ENCODE data around the gene SLC16A3. TPM values are rescaled to one million over a fixed set of nuclear protein-coding genes. Genes with fewer than 3 reads are reported as not detected.
"Not testable (repeated sequence)": the region's sequence is repeated elsewhere in the genome, so short reads cannot be mapped to it uniquely, and the experiment has no call there.

Gene SLC16A3
- 140 TPM for total RNA-seq (ENCODE audit: insufficient read depth, low replicate concordance)

DNA sequence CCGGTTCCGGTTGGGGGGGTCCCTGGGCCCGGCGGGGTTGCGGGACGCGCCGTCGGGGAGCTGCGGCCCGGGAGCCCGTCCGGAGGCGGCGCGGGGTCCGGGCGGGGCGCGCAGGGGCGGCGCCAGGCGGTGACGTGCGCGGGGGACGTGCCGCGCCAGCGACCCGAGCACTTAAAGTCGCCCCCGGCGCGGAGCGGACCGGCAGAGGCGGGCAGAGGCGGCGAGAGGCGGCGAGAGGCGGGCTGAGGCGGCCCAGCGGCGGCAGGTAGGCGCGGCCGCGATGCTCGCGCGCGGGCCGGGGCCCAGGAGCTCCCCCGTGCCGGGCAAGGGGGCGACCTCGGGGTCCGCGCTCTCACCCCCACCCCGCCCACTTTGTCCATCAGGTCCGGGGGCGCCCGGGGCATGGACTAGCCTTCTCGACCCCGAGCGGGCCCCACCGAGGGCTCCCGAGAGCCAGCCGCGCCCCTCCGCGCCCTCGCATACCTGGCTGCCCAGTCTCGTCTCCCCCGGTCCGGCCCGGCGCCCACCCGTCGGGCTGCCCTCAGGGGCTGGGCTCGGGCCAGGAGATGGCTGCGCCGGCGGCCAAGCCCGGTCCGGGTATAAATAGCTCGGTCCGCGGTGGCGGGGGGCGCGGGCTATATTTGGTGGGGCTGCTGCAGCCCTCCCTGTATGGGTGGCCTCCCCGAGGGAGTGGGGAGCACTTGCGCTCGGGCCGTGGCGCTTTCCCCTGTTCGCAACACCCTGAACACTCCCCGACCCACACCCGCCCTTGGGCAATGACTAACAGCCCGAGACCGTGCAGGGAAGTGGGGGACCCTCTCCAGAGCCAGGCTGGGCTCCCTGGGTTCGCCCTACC is at the start of gene SLC16A3:
SLC16A3 (plus strand) TSS at position 201 of the 856 bp plus-strand sequence. CDS start 6,967 bp downstream, outside the sequence.
- DNase-seq (ENCODE audit: low spot score): peak; percentile 78

DNA sequence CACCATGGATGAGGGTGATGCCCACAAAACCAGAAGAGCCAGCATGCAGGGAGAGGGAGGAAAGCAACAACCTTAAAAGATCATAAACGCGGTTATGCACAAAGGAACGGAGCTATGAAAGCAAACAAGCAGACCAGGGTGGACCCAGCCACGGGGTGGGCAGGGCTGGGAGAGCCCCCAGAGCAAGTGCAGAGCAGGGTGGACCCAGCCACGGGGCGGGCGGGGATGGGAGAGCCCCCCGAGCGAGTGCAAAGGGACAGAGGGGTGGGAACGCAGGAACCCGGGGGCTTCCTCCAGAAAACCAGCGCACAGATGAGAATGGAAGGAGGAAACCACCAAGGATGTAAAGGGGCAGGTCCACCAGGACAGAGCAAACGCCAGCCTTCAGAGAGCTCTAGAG is 49.4 kb upstream of the SLC16A3 start:
- no peak for DNase-seq (ENCODE audit: low spot score)

- DNase-seq (ENCODE audit: low spot score): no peak
Observed at GRCh38 chr17:82179946-82180475, 48.8 kb upstream of the SLC16A3 start.

- no peak for DNase-seq (ENCODE audit: low spot score)
Observed at GRCh38 chr17:82180776-82181528, 47.9 kb upstream of the SLC16A3 start.

GRCh38 chr17:82184761-82185160 is 44.1 kb upstream of the SLC16A3 start:
- no peak for DNase-seq (ENCODE audit: low spot score)

GRCh38 chr17:82186221-82186620 is 42.6 kb upstream of the SLC16A3 start:
- DNase-seq (ENCODE audit: low spot score): no peak

- DNase-seq (ENCODE audit: low spot score): no peak
Observed at GRCh38 chr17:82187500-82187899, 41.3 kb upstream of the SLC16A3 start.

- DNase-seq (ENCODE audit: low spot score): no peak
Observed at GRCh38 chr17:82188001-82188961, 40.6 kb upstream of the SLC16A3 start.

GRCh38 chr17:82193050-82193449 is 35.8 kb upstream of the SLC16A3 start:
- DNase-seq (ENCODE audit: low spot score): not testable (repeated sequence)

- no peak for DNase-seq (ENCODE audit: low spot score)
Observed at GRCh38 chr17:82193520-82194220, 35.2 kb upstream of the SLC16A3 start.

DNA sequence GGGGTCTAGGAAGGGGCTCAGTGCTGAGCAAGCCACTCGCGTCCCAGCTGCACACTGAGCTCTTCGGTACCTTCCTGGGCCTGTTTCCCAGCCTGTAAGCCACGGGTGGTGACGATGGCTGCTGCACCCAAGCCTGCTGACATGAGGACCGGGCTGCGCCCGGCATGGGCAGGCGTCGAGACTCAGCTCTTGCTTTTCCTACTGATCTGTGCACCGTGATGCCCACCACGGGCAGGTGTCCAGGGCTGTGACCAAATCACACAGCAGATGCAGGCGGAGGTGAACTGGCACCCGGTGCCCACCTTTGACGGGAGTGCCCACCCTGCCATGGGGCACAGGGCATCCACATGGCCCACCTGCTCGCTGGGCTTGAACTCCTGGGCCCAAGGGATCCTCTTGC is 34.1 kb upstream of the SLC16A3 start:
- no peak for DNase-seq (ENCODE audit: low spot score)

- no peak for DNase-seq (ENCODE audit: low spot score)
Observed at GRCh38 chr17:82195675-82196672, 32.9 kb upstream of the SLC16A3 start.

GRCh38 chr17:82198092-82198491 is 30.8 kb upstream of the SLC16A3 start:
- no peak for DNase-seq (ENCODE audit: low spot score)

DNA sequence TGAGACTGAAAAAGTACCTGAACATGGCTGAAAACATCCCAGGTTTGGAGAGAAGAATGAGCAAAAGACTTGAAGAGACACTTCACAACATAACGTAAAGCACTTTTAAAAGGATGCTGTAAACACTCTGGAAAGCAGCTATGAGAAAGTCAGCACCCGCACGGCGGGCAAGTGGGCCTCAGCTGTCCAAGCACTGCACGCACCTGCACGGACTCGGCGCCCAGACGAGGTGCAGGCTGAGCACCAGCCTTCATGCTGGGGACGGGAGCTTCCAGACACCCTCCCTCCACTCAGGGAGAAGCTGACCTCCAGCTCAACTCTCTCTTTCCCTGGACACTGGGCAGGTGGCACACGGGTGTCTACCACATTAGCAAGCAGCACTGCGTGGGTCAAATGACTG is 29.3 kb upstream of the SLC16A3 start:
- DNase-seq (ENCODE audit: low spot score): no peak

DNA sequence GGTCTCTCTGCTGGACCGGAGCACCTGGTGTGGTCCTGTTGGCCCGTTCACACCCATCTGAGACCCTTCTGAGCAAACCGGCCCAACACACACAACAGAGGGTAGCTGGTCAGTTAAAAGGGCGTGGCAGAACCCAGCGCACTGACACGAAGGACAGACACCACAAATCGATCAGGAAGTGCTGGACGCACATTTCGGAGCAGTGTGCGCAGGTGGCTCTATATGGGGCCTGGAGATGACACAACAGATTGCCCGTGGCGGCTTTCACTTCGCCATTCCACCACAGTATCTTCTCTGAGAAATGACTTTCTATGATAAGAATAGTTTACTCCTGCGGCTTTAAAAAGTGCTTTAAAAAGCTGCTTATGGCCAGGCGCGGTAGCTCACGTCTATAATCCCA is 28.7 kb upstream of the SLC16A3 start:
- DNase-seq (ENCODE audit: low spot score): no peak

GRCh38 chr17:82200743-82201497 is 27.9 kb upstream of the SLC16A3 start:
- no peak for DNase-seq (ENCODE audit: low spot score)

DNA sequence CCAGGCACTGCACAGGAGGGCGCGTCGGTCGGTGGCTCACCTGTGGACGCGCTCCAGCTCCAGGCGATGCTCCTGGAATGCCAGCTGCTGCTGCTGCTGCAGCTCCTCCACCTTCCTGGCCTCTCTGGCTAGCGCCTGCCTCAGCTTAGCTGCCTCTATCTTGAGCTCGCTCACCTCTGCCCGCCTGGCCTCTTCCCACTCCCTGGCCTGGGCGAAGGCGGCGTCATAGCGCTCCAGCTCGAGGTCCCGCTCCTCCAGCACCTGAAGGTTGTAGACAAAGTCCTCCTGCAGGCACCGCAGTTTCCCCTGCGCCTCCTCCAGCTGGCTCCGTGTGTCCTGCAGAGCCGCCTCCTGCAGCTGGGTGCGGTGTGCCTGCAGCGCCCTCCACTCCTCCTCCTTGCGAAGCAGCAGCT is 27.3 kb upstream of the SLC16A3 start:
- DNase-seq (ENCODE audit: low spot score): no peak

DNA sequence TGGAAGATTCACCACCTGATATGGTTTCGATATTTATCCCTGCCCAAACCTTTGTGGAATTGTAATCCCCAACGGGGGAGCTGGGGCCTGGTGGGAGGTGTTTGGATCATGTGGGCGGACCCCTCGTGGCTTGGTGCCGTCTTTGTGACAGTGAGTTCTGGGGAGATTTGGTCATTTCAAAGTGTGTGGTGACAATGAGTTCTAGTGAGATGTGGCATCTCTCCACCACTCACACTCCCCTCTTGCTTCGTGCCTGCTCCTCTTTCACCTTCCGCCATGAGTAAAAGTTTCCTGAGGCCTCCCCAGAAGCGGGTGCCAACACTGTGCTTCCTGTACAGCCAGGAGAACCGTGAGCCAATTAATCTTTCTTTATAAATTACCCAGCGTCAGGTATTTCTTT is 25.9 kb upstream of the SLC16A3 start:
- DNase-seq (ENCODE audit: low spot score): no peak

DNA sequence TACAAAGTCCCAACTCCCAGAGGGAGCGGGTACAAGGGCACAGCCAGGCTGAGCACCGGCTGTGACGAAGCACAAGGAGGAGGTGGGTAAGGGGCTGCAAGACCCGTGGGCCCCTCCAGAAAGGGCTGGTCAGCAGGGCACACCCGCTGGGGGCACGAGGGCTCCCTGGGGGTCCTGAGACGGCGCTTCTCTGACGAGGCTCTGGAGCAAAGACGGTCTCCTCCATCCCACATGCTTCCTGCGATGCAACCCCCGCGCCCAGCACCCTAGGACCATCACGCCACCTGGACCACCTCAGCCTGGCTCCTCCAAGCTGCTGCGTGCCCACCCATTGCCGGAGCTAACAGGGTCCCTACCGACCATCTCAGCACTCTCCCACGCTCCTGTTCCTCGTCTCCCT is 24.9 kb upstream of the SLC16A3 start:
- no peak for DNase-seq (ENCODE audit: low spot score)
